OCI-LY1 (cell line): ENCODE data around the gene CNIH2.

Source experiments
- H2AFZ ChIP-seq: fragments of 200-600 bp; sonication (generic), shearing (Covaris generic); 2 replicates; pipeline ENCODE4 v1.6.0; 2014; ENCODE audit warnings: antibody characterized with exemption, mild to moderate bottlenecking, low read length
- H3F3A ChIP-seq: fragments of 200-600 bp; sonication (generic), shearing (Covaris generic); 2 replicates; pipeline ENCODE4 v1.6.0; 2014; ENCODE audit warnings: mild to moderate bottlenecking, antibody characterized with exemption, low read length, moderate library complexity; ENCODE audit not compliant: insufficient read depth
- H3K27ac ChIP-seq: fragments of 200-600 bp; sonication (generic); 2 replicates; pipeline ENCODE4 v1.5.1; 2014; ENCODE audit warnings: low read length, mixed run types, mild to moderate bottlenecking, low read depth; ENCODE audit not compliant: poor library complexity, severe bottlenecking
- H3K27me3 ChIP-seq: fragments of 200-600 bp; sonication (generic); 2 replicates; pipeline ENCODE4 v1.6.0; 2014; ENCODE audit warnings: antibody characterized with exemption, mild to moderate bottlenecking, low read length, moderate library complexity; ENCODE audit not compliant: insufficient read depth
- H3K36me3 ChIP-seq: fragments of 200-600 bp; sonication (generic); 2 replicates; pipeline ENCODE4 v1.6.1; 2014; ENCODE audit warnings: mild to moderate bottlenecking, antibody characterized with exemption, low read length, moderate library complexity, mixed read lengths; ENCODE audit not compliant: insufficient read depth
- H3K4me1 ChIP-seq: fragments of 200-600 bp; sonication (generic); 2 replicates; pipeline ENCODE4 v1.5.1; 2014; ENCODE audit warnings: mild to moderate bottlenecking, low read length, moderate library complexity; ENCODE audit not compliant: insufficient read depth, severe bottlenecking
- H3K4me2 ChIP-seq: fragments of 200-600 bp; sonication (generic), shearing (Covaris generic); 2 replicates; pipeline ENCODE4 v1.6.1; 2014; ENCODE audit warnings: low read length
- H3K4me3 ChIP-seq: fragments of 200-600 bp; sonication (generic); 2 replicates; pipeline ENCODE4 v1.5.1; 2014; ENCODE audit warnings: low read length, low read depth, mild to moderate bottlenecking, mixed read lengths; ENCODE audit not compliant: poor library complexity, severe bottlenecking
- H3K79me2 ChIP-seq: fragments of 200-600 bp; shearing (Covaris generic); 2 replicates; pipeline ENCODE4 v1.6.1; 2016; ENCODE audit warnings: mixed run types, low read length, mixed read lengths; ENCODE audit not compliant: insufficient read depth
- H3K9ac ChIP-seq: fragments of 200-600 bp; sonication (generic), shearing (Covaris generic); 2 replicates; pipeline ENCODE4 v1.6.1; 2014; ENCODE audit warnings: mild to moderate bottlenecking, low read length, mixed read lengths
- H3K9me2 ChIP-seq: fragments of 200-600 bp; sonication (generic), shearing (Covaris generic); 2 replicates; pipeline ENCODE4 v1.6.1; 2014; ENCODE audit warnings: low read depth, mild to moderate bottlenecking, low read length, mixed read lengths
- H3K9me3 ChIP-seq: fragments of 200-600 bp; shearing (Covaris generic); 2 replicates; pipeline ENCODE4 v1.6.1; 2014; ENCODE audit warnings: low read length, mixed read lengths
- H4K20me1 ChIP-seq: fragments of 200-600 bp; sonication (generic), shearing (Covaris generic); 2 replicates; pipeline ENCODE4 v1.6.0; 2016; ENCODE audit warnings: mild to moderate bottlenecking, low read length; ENCODE audit not compliant: insufficient read depth
- CTCF ChIP-seq: fragments of 200-600 bp; sonication (generic), shearing (Covaris generic); IDR thresholded peaks from 2 replicates; pipeline ENCODE4 v1.5.1; 2017; ENCODE audit warnings: mild to moderate bottlenecking, antibody characterized with exemption, low read length, moderate library complexity, mixed read lengths
- EZH2 ChIP-seq: fragments of 200-600 bp; sonication (generic), shearing (Covaris generic); IDR thresholded peaks from 2 replicates; pipeline ENCODE4 v1.8.0; 2017; ENCODE audit warnings: borderline replicate concordance, mixed run types, mild to moderate bottlenecking, antibody characterized with exemption, low read length, moderate library complexity, mixed read lengths

CNIH2 gene

GRCh38 chr11:66283461-66284105, 5.6 kb downstream of the CNIH2 start:
- Histone ChIP-seq H3K36me3 (no peaks in the 10 kb centered on the region), H4K20me1 (no peaks in the 10 kb centered on the region), H3K4me1 (peaks cover 26% of the 10 kb centered on the region), H3K9me3 (no peaks in the 10 kb centered on the region), H3K79me2 (no peaks in the 10 kb centered on the region), H3K4me2 (no peak overlapping the region), H2AFZ (no peak overlapping the region), H3K4me3 (no peak overlapping the region), H3K9ac (no peak overlapping the region), H3K9me2 (no peaks in the 10 kb centered on the region), H3F3A (0 out of 2 replicates have a peak, but pooled peaks cover 5% of the 10 kb centered on the region), H3K27ac (peak overlapping the region; percentile 7), H3K27me3 (no peaks in the 10 kb centered on the region)
- TF ChIP-seq EZH2 (no peak), CTCF (no peak)

GRCh38 chr11:66284526-66285078, 6.6 kb downstream of the CNIH2 start:
- H3K9me3 ChIP-seq: no peaks in the 10 kb centered on the region
- H3K27ac ChIP-seq: no peak overlapping the region
- no peaks in the 10 kb centered on the region for H3K9me2 ChIP-seq
- no peaks in the 10 kb centered on the region for H4K20me1 ChIP-seq
- no peak overlapping the region for H3K4me3 ChIP-seq
- H3K79me2 ChIP-seq: no peaks in the 10 kb centered on the region
- 0 out of 2 replicates have a peak, but pooled peaks cover 5% of the 10 kb centered on the region for H3F3A ChIP-seq
- H3K27me3 ChIP-seq: no peaks in the 10 kb centered on the region
- H3K4me1 ChIP-seq: peaks cover 27% of the 10 kb centered on the region
- no peak overlapping the region for H3K9ac ChIP-seq
- TF ChIP-seq EZH2: no peak
- TF ChIP-seq CTCF: no peak
- no peaks in the 10 kb centered on the region for H3K36me3 ChIP-seq
- H2AFZ ChIP-seq: no peak overlapping the region
- no peak overlapping the region for H3K4me2 ChIP-seq

- Histone ChIP-seq H3K9ac (no peak overlapping the region), H3K4me1 (peaks cover 34% of the 10 kb centered on the region), H4K20me1 (no peaks in the 10 kb centered on the region), H3F3A (0 out of 2 replicates have a peak, but pooled peaks cover 5% of the 10 kb centered on the region), H3K9me3 (no peaks in the 10 kb centered on the region), H3K27ac (no peak overlapping the region), H3K36me3 (no peaks in the 10 kb centered on the region), H3K27me3 (no peaks in the 10 kb centered on the region), H3K4me3 (no peak overlapping the region), H3K9me2 (no peaks in the 10 kb centered on the region), H3K79me2 (no peaks in the 10 kb centered on the region), H3K4me2 (no peak overlapping the region), H2AFZ (no peak overlapping the region)
- no peak for TF ChIP-seq CTCF
- TF ChIP-seq EZH2: no peak
Observed at GRCh38 chr11:66285250-66285947, 7.4 kb downstream of the CNIH2 start.
